Measurements from ENCODE around the gene RPS19BP1. TPM values are rescaled to one million over a fixed set of nuclear protein-coding genes. Genes with fewer than 3 reads are reported as not detected.

Gene RPS19BP1
- total and polyA plus RNA-seq, 2 donors (not counting 1 experiment from before 2014, with no cell fraction given), result 60.3 to 74.8 TPM

- Histone ChIP-seq H3K27me3 (replicated peaks in 1 of 4; ENCODE audit: control extremely low read depth in 1 of 4, control insufficient read depth in 3 of 4, insufficient read depth in 4 of 4, low read length in 3 of 4) (no peaks in the 10 kb centered on the region), H3K79me2 (ENCODE audit: control insufficient read depth, insufficient read depth, low read length) (peaks cover 49% of the 10 kb centered on the region), H3K9ac (ENCODE audit: low read length) (peak overlapping the region; percentile 82), H2AFZ (ENCODE audit: insufficient read depth, low read depth, low read length, poor library complexity, severe bottlenecking) (peak overlapping the region; percentile 93), H4K20me1 (ENCODE audit: control insufficient read depth, insufficient read depth, low read length, poor library complexity, severe bottlenecking) (peaks cover 31% of the 10 kb centered on the region), H3K36me3 (replicated peaks in 1 of 2; ENCODE audit: control extremely low read depth in 1 of 2, control insufficient read depth in 1 of 2, extremely low read depth in 1 of 2, insufficient read depth in 2 of 2, low read length in 1 of 2) (peaks cover 0 to 42% of the 10 kb centered on the region in 2 experiments), H3K4me3 (ENCODE audit: control extremely low read depth in 1 of 5, extremely low read depth in 1 of 5, insufficient read depth in 1 of 5, low read depth in 2 of 5, low read length in 4 of 5) (peak overlapping the region; percentile 48 to 85 (median 83)), H3K27ac (ENCODE audit: low read length in 2 of 2) (peak overlapping the region in 1 of 2 donors; percentile 74), H3K9me3 (ENCODE audit: control extremely low read depth in 1 of 3, control insufficient read depth in 2 of 3, insufficient read depth in 1 of 3, low read length in 2 of 3) (no peaks in the 10 kb centered on the region), H3K4me1 (ENCODE audit: control insufficient read depth in 2 of 2, insufficient read depth in 2 of 2, low read length in 2 of 2) (peaks cover 16 to 25% of the 10 kb centered on the region in 2 donors), H3K4me2 (replicated peaks; ENCODE audit: low read depth, low read length, poor library complexity, severe bottlenecking) (peak overlapping the region; percentile 91)
- ATAC-seq (ENCODE audit: low read depth) (no peak), DNase-seq (no peak)
- no peaks in the 10 kb centered on the region for H3K9me3 Mint-ChIP-seq (ENCODE audit: insufficient read depth)
- no peaks in the 10 kb centered on the region for H3K27me3 Mint-ChIP-seq
- peak overlapping the region; percentile 83 for H3K27ac Mint-ChIP-seq
- intact Hi-C loops (cut with micrococcal nuclease), result loop anchor here (1.0 to 2.0 kb wide), 4 partner anchors 17 to 104 kb away; partner anchors contain the start of genes ATF4, RPS19BP1 and TAB1
- peak overlapping the region; percentile 96 for H3K4me3 Mint-ChIP-seq
- ChIA-PET POLR2A (interaction anchor here (0.6 to 2.1 kb wide), 5 partner anchors 13 to 549 kb away, joined by 5 to 27 read pairs (median 6); partner anchors contain the start of gene ATF4), CTCF (interaction anchor here (1.0 to 6.0 kb wide), 7 partner anchors 13 to 522 kb away, joined by 3 to 43 read pairs (median 8); partner anchors contain the start of genes ATF4 and TAB1)
- 9% methylated on average over 10 of the region's 18 CpGs for WGBS (ENCODE audit: insufficient coverage)
- TF ChIP-seq, protein P1, sequence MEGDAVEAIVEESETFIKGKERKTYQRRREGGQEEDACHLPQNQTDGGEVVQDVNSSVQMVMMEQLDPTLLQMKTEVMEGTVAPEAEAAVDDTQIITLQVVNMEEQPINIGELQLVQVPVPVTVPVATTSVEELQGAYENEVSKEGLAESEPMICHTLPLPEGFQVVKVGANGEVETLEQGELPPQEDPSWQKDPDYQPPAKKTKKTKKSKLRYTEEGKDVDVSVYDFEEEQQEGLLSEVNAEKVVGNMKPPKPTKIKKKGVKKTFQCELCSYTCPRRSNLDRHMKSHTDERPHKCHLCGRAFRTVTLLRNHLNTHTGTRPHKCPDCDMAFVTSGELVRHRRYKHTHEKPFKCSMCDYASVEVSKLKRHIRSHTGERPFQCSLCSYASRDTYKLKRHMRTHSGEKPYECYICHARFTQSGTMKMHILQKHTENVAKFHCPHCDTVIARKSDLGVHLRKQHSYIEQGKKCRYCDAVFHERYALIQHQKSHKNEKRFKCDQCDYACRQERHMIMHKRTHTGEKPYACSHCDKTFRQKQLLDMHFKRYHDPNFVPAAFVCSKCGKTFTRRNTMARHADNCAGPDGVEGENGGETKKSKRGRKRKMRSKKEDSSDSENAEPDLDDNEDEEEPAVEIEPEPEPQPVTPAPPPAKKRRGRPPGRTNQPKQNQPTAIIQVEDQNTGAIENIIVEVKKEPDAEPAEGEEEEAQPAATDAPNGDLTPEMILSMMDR (IDR thresholded peaks at IDR 0.05), result no peak
- no peak for TF ChIP-seq EZH2 (IDR thresholded peaks at IDR 0.05; ENCODE audit: borderline replicate concordance, insufficient read depth, low read depth, low read length, poor library complexity, severe bottlenecking)
- H3K4me1 Mint-ChIP-seq, result peaks cover 37% of the 10 kb centered on the region
Observed at GRCh38 chr22:39502789-39503409, 29.6 kb downstream of the RPS19BP1 start.

All from B cell (primary cell).